ENCODE results near the gene TUBB2A.

TUBB2A gene

DNA sequence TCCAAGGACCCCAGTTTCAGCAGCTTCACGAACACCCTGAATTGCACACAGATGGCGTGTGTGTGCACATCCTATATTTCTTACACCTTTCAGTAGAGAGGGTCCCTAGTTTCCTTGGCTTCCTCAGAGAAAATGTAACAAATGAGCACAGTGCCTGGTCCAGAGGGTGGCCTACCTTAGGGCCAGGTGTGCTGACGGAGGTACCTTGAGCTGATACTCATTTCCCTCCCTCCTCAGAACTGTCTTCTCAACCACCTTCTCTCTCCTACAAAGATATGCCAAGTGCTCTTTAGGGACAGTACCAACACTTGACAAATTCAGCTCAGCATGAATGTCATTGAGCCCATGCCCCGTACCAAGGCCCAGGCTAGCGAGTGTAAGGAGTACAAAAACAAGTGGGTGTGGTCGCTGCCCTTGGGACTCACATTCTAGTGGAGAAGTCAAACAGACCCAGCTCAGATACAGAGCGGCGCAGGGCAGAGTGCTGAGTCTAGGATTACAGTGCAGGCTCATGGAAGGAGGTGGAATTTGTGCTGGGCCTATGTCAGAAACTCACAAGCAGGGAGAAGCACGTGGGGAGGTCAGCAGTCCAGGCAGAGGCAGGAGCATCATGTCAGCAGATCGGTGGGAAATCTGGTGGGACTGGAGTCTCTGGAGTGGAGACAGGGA is 48.5 kb downstream of the TUBB2A start:
- Histone ChIP-seq H3K23ac (ENCODE audit: low read length) (no peak overlapping the region), H4K91ac (ENCODE audit: low read depth, low read length) (no peak overlapping the region), H2AFZ (ENCODE audit: insufficient read depth, low read length, poor library complexity) (no peak overlapping the region), H2AK5ac (ENCODE audit: low read length) (no peak overlapping the region), H3K79me2 (ENCODE audit: control insufficient read depth, insufficient read depth, low read length, poor library complexity) (no peaks in the 10 kb centered on the region), H3K14ac (ENCODE audit: low read length) (no peak overlapping the region), H3K9me3 (ENCODE audit: insufficient read depth, low read depth, low read length) (no peaks in the 10 kb centered on the region), H3K4me2 (ENCODE audit: low read length) (no peak overlapping the region), H2BK12ac (ENCODE audit: low read length) (no peak overlapping the region), H2BK120ac (ENCODE audit: insufficient read depth, low read length, poor library complexity) (no peak overlapping the region), H3K79me1 (ENCODE audit: low read length) (no peaks in the 10 kb centered on the region), H3K18ac (ENCODE audit: low read length) (no peak overlapping the region), H3K4me3 (ENCODE audit: low read depth, low read length) (no peak overlapping the region), H3K36me3 (ENCODE audit: control insufficient read depth in 1 of 2, insufficient read depth in 2 of 2, low read length in 2 of 2) (peaks cover 33 to 45% of the 10 kb centered on the region in 2 experiments), H3K4ac (ENCODE audit: low read depth, low read length) (no peak overlapping the region), H2BK5ac (ENCODE audit: low read depth, low read length, poor library complexity) (no peak overlapping the region), H3K4me1 (ENCODE audit: control insufficient read depth in 1 of 2, insufficient read depth in 2 of 2, low read length in 2 of 2) (no peaks in the 10 kb centered on the region), H4K12ac (ENCODE audit: low read depth, low read length) (no peak overlapping the region), H3K27me3 (ENCODE audit: insufficient read depth, low read length) (no peaks in the 10 kb centered on the region), H3K9ac (ENCODE audit: low read length) (no peak overlapping the region), H3K27ac (ENCODE audit: low read depth, low read length) (no peak overlapping the region), H4K8ac (ENCODE audit: low read depth, low read length) (no peak overlapping the region)
- WGBS (ENCODE audit: extremely low coverage, insufficient coverage, insufficient read length): no CpG with 5 or more reads among the region's 10 CpGs
- DNase-seq: no peak

Measured in trophoblast cell (in vitro differentiated cells and primary cell).